CD14-positive monocyte (primary cell): Measurements from ENCODE around the gene FGF5. TPM values are rescaled to one million over a fixed set of nuclear protein-coding genes. Genes with fewer than 3 reads are reported as not detected.

ENCODE experiments used
- DNase-seq, 3 donors: peaks; one replicate each; pipeline ENCODE4 v3.0.0-alpha.2; 2011 to 2022
- H2AFZ ChIP-seq: 2 replicates; pipeline ENCODE4 v1.6.0; 2012; ENCODE audit warnings: mild to moderate bottlenecking, low read depth, low read length, inconsistent platforms; ENCODE audit not compliant: insufficient read depth, poor library complexity, severe bottlenecking
- H3K27ac ChIP-seq, 2 donors: 1 replicate in 1 of 2; 2 replicates in 1 of 2; pipeline ENCODE4 v1.5.1; 2012 to 2013; ENCODE audit warnings: low read length in 2 of 2, control low read depth in 1 of 2, inconsistent platforms in 1 of 2, low read depth in 1 of 2, mild to moderate bottlenecking in 1 of 2
- H3K27me3 ChIP-seq, 2 donors: one replicate each; pipeline versions ENCODE4 v1.6.0 to v1.6.1; 2011 to 2013; ENCODE audit warnings: low read length in 2 of 2; ENCODE audit not compliant: control insufficient read depth in 2 of 2, insufficient read depth in 2 of 2
- H3K36me3 ChIP-seq, 2 donors: replicated peaks in 1 of 2; 1 replicate in 1 of 2; 2 replicates in 1 of 2; pipeline versions ENCODE4 v1.5.1 to v1.6.1; 2012 to 2013; ENCODE audit warnings: low read length in 2 of 2, control low read depth in 1 of 2, inconsistent platforms in 1 of 2, mild to moderate bottlenecking in 1 of 2; ENCODE audit not compliant: insufficient read depth in 2 of 2, control insufficient read depth in 1 of 2
- H3K4me1 ChIP-seq, 2 donors: 1 replicate in 1 of 2; 2 replicates in 1 of 2; pipeline versions ENCODE4 v1.5.1 to v1.6.1; 2012 to 2013; ENCODE audit warnings: low read length in 2 of 2, control low read depth in 1 of 2, inconsistent platforms in 1 of 2, mild to moderate bottlenecking in 1 of 2, moderate library complexity in 1 of 2; ENCODE audit not compliant: insufficient read depth in 2 of 2, control insufficient read depth in 1 of 2
- H3K4me2 ChIP-seq: replicated peaks from 2 replicates; pipeline ENCODE3; 2012; ENCODE audit warnings: low read length, moderate library complexity, mild to moderate bottlenecking; ENCODE audit not compliant: poor library complexity, severe bottlenecking; ENCODE audit errors: extremely low read depth
- H3K4me3 ChIP-seq, 3 experiments: fragments of 200-600 bp in 1 of 3; sonication (generic) in 1 of 3; replicated peaks in 1 of 3; 1 replicate in 2 of 3; 2 replicates in 1 of 3; pipeline ENCODE4 v1.5.1; 2011 to 2013; ENCODE audit warnings: low read length in 3 of 3, mild to moderate bottlenecking in 3 of 3, control low read depth in 2 of 3, low read depth in 2 of 3, inconsistent platforms in 1 of 3, moderate library complexity in 1 of 3
- H3K79me2 ChIP-seq: 2 replicates; pipeline ENCODE4 v1.6.0; 2012; ENCODE audit warnings: mild to moderate bottlenecking, control low read depth, inconsistent platforms, low read length, moderate library complexity; ENCODE audit not compliant: insufficient read depth
- H3K9ac ChIP-seq: 2 replicates; pipeline ENCODE4 v1.6.0; 2017; ENCODE audit warnings: low read length, mild to moderate bottlenecking; ENCODE audit not compliant: insufficient read depth, poor library complexity, severe bottlenecking
- H3K9me3 ChIP-seq, 2 donors: replicated peaks in 1 of 2; 1 replicate in 1 of 2; 2 replicates in 1 of 2; pipeline versions ENCODE4 v1.5.1 to v1.6.1; 2012 to 2013; ENCODE audit warnings: low read length in 2 of 2, control low read depth in 1 of 2; ENCODE audit not compliant: control insufficient read depth in 1 of 2, insufficient read depth in 1 of 2
- H4K20me1 ChIP-seq: 2 replicates; pipeline ENCODE4 v1.6.0; 2012; ENCODE audit warnings: mild to moderate bottlenecking, low read length, control low read depth, moderate library complexity; ENCODE audit not compliant: insufficient read depth
- H3K27ac Mint-ChIP-seq, 7 donors: one replicate each; pipeline ENCODE4 v1.8.0; 2020; ENCODE audit warnings: mild to moderate bottlenecking in 7 of 7, mixed read lengths in 7 of 7, moderate library complexity in 6 of 7, inconsistent platforms in 2 of 7
- H3K27me3 Mint-ChIP-seq, 3 donors: one replicate each; pipeline ENCODE4 v1.8.0; 2021 to 2022; ENCODE audit warnings: low read depth in 3 of 3, mild to moderate bottlenecking in 3 of 3, mixed read lengths in 3 of 3, moderate library complexity in 3 of 3, inconsistent platforms in 1 of 3
- H3K36me3 Mint-ChIP-seq, 2 donors: one replicate each; pipeline ENCODE4 v1.8.0; 2020; ENCODE audit warnings: mixed read lengths in 2 of 2, inconsistent platforms in 1 of 2, mild to moderate bottlenecking in 1 of 2
- H3K4me1 Mint-ChIP-seq: one replicate; pipeline ENCODE4 v1.8.0; 2020; ENCODE audit warnings: mild to moderate bottlenecking, mixed read lengths
- H3K4me3 Mint-ChIP-seq, 2 donors: one replicate each; pipeline ENCODE4 v1.8.0; 2020; ENCODE audit warnings: mild to moderate bottlenecking in 2 of 2, mixed read lengths in 2 of 2, moderate library complexity in 1 of 2
- H3K9me3 Mint-ChIP-seq, 7 donors: one replicate each; pipeline ENCODE4 v1.8.0; 2020 to 2022; ENCODE audit warnings: mixed read lengths in 7 of 7, mild to moderate bottlenecking in 6 of 7, moderate library complexity in 6 of 7, inconsistent platforms in 2 of 7
- CTCF ChIP-seq: fragments of 200-600 bp; IDR thresholded peaks from one replicate; pipeline ENCODE4 v1.8.0; 2022; ENCODE audit warnings: antibody characterized with exemption, mild to moderate bottlenecking
- WGBS: methylation state at CpG from one replicate; pipeline ENCODE4 v1.1.5; 2013; ENCODE audit warnings: missing lambda C conversion rate; ENCODE audit not compliant: insufficient coverage; 5-methylcytosine and 5-hydroxymethylcytosine counted together
- intact Hi-C, 2 donors: fragments of 100-400 bp; cut with micrococcal nuclease; formaldehyde crosslinking; loops; one replicate each; pipeline versions ENCODE4 v1.15.0 to v1.15.1; 2023
- polyA plus RNA-seq, 3 donors: library from polyadenylated mRNA; depleted of rRNA in 1 of 3; unstranded in 2 of 3; stranded (reverse) in 1 of 3; fragments of 300-500 nt in 2 of 3; fragments of >200 nt in 1 of 3; fragmentation: Illumina TruSeq in 2 of 3; gene quantifications; 1 replicate in 2 of 3; 2 replicates in 1 of 3; pipeline ENCODE4 v1.2.3, GENCODE V29; 2012 to 2021

The FGF5 gene
- polyA plus RNA-seq, 3 donors: not detected

- intact Hi-C loops: no loop called here
- H3K27ac Mint-ChIP-seq: no peak overlapping the region
- peaks cover 9 to 19% (median 9%) of the 10 kb centered on the region in 3 donors for H3K27me3 Mint-ChIP-seq
- WGBS: 0% methylated on average over 1 of the region's 2 CpGs
- H2AFZ ChIP-seq: no peak overlapping the region
- H3K4me3 Mint-ChIP-seq: no peak overlapping the region
- TF ChIP-seq CTCF: no peak
- H3K79me2 ChIP-seq: no peaks in the 10 kb centered on the region
- H3K27ac ChIP-seq: no peak overlapping the region
- peaks cover 15% of the 10 kb centered on the region for H3K4me1 Mint-ChIP-seq
- peaks cover 11 to 34% (median 16%) of the 10 kb centered on the region in 7 donors for H3K9me3 Mint-ChIP-seq
- peaks cover 0 to 13% of the 10 kb centered on the region in 2 donors for H3K9me3 ChIP-seq
- no peak for DNase-seq
- H3K27me3 ChIP-seq: peaks cover 4 to 10% of the 10 kb centered on the region in 2 donors
- H3K4me1 ChIP-seq: peaks cover 8 to 10% of the 10 kb centered on the region in 2 donors
- no peaks in the 10 kb centered on the region for H3K36me3 ChIP-seq
- no peak overlapping the region for H3K4me2 ChIP-seq
- H3K4me3 ChIP-seq: no peak overlapping the region
- H3K36me3 Mint-ChIP-seq: no peaks in the 10 kb centered on the region
- H4K20me1 ChIP-seq: no peaks in the 10 kb centered on the region
- H3K9ac ChIP-seq: no peak overlapping the region
Measured at GRCh38 chr4:80340036-80340435, 73.6 kb downstream of the FGF5 start.

Other genes starting within 250 kb of the FGF5 start
- gene ANTXR2, start 193.4 kb upstream of the FGF5 start, polyA plus RNA-seq: 10 to 100 TPM; 15.4 to 69.6 (median 59.2) TPM
- under 1 TPM; 0.22 to 0.77 (median 0.23) TPM for gene PRDM8, start 69.2 kb upstream of the FGF5 start, polyA plus RNA-seq
- gene CFAP299, start 69.1 kb downstream of the FGF5 start, polyA plus RNA-seq: not detected